GM20431 (cell line): Measurements from ENCODE around the gene HRAS.

ENCODE experiments used
- in situ Hi-C: fragments of 300-500 bp; cut with MseI, MboI; formaldehyde crosslinking; loops from one replicate; pipeline ENCODE4 v1.15.0; 2020; ENCODE audit warnings: low sequenced_read_pairs; ENCODE audit not compliant: unreplicated experiment

Gene HRAS

DNA sequence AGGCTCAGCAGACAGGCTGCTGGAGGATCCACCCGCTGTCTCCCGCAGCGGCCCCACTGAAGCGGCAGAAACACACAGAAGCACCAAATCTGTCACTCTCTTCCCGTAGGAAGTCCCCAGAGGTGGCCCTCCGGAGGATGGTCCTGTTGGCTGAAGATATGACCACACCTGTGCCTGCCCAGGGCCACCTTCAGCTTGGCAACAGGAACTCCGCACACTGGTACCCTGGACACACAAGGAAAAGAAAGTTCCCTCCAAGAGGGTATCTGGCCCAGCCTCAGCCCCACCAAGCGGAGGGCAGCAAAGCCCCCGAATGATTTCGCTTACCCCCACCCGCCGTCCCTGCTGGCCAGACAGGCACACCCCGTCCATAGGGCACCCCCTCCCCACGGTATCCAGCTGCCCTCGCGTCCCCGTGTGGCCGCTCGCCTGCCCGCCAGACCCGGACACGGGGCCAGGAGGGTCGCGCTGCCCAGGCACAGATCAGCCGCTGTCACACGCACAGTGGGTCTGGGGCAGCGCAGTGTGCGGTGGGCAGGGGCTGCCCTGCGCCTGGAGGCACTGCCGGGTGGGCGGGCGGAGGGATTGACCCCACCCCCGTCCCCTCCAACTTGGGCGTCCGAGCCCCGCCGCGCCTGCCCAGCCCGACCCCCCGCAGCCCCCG lies 32.4 kb upstream of the HRAS start:
- in situ Hi-C loops, result no loop called here

DNA sequence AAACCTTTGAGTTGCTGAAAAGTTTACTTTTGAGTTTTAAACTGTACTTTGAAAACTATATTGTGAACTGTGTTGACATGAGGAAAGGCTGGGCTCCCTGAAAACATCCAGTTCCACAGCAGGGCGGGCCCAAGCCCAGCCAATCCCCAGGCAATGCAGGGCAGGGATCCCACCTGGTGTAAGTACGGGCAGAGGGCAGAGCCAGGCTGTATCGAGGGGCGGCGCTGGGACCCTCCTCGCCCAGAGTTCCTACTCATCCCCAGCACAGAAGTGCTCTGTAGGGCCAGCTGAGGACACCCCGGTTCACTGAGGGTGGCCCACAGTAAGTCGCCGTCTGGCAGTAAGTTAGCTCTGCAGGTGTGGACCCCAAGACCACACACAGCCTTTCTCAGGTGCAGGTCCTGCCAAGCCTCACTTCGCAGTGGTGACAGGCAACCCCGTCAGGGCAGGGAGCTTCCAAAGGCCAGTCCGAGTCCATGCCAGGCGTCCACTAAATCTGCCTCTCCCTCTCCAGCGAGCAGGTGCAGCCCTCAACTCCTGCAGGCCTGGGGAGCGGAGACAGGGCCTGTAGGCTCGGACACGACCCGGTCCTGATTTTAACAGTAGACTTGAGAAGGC lies 31.7 kb upstream of the HRAS start:
- in situ Hi-C loops, result no loop called here

DNA sequence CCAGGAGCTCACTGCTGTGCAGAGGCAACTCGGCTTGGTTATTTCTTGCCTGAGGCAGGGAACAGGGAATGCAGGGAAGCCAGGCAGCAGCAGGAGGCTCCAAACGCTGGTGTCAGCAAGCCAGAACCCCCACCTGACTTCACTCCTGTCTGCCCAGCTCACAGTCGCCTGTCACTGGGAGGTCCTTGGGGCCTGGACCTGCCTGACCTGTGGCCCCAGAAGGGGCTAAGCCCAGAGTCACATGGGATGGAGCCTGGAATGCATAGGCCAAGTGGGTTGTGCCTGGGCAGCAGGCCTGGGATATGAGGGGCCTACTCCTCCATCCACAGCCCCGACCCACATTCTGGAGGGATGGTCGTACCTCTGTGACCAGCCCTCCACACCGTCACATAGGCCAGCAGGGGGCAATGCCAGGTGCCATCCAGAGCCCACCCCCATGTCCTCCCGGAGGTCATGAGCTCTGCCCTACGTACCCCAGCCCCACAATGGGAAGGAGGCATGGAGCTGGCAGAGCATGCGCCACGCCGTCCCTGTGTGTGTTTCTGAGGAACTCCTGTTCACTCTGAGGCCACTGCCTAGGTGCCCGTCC lies 30.6 kb upstream of the HRAS start:
- in situ Hi-C loops, result no loop called here

- in situ Hi-C loops, result no loop called here
These were observed 28.6 kb upstream of the HRAS start for GRCh38 chr11:563812-564578.

GRCh38 chr11:563066-563811 lies 27.9 kb upstream of the HRAS start:
- in situ Hi-C loops, result no loop called here

GRCh38 chr11:562046-562645 lies 26.8 kb upstream of the HRAS start:
- in situ Hi-C loops, result no loop called here

- in situ Hi-C loops, result no loop called here
These were observed 26.0 kb upstream of the HRAS start for GRCh38 chr11:561148-562003.

DNA sequence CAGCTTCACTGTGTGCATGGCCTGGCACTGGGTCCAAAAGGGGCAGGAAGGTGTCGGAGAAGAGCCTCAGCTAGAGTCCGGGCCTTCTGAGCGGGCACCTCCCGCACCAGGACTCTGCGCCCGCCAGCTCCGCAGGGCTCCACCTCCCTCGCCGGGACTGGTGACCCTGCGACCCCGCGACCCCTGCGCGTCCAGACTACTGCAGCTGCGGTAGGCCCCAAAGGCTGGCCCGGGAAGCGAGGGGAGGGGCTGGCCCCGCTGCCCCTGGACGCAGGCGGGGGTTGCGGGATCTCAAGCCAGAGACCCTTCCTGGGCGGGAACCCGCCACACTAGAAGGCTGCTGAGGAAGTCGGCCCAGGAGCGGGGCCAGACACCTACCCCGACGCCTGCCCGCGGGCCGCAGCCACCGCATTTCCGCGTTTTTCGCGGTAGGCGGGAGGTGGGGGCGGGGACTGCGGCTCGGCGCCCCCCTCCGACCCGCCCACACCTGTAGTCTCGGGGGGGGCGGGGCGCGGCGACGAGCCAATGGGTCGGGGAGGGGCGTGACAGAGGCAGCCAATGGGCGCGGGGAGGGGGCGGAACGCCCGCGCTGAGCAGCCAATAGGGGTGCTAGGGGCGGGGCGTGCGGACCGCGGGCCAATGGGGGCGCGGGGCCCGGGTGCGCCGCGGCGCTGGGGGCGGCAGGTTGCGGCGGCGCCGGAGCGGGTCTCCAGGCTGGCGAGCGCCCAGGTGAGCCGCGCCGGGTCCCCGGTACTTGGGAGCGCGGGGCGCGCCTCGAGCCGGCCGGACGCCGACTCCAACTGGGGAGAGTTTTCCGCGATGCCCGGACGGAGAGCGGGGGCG lies 25.1 kb upstream of the HRAS start, which contains the start of the genes LMNTD2 and RASSF7:
LMNTD2 (minus strand) TSS at position 434 of the 843 bp plus-strand sequence; CDS start at position 412, 22 bp downstream.
RASSF7 (plus strand) TSS at position 666 of the 843 bp plus-strand sequence. CDS start 799 bp downstream, outside the sequence.
- in situ Hi-C loops, result no loop called here

DNA sequence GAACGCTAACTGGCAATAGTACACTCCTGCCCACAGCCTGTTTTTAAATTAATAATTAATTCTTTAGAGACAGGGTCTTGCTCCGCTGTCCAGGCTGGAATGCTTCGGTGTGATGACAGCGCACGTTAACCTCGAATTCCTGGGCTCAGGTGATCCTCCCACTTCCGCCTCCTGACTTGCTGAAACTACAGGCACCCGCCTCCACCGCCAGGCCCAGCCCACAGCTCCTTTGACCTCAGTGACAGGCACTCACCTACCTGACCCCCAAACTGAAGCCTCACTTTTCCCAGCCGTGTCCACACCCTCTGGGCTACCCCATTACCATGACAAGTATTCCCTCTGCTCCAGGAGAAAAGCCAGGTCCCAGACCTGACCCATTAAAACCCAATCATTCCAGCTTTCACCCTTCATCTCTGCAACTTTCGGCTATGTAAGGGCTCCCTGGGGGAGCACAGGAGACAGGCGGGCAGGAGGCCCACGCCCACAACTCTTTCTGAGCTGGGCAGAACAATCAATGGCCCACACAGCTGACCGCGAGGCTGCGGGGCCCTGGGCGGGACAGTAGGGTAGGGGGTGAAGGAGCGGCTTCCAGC lies 24.4 kb upstream of the HRAS start:
- in situ Hi-C loops, result loop anchor here (10.0 kb wide), 1 partner anchor 165 kb away; no protein-coding TSS in a partner anchor

- in situ Hi-C loops, result loop anchor here (10.0 kb wide), 1 partner anchor 166 kb away; no protein-coding TSS in a partner anchor
These were observed 23.7 kb upstream of the HRAS start for GRCh38 chr11:559020-559620.

- in situ Hi-C loops, result loop anchor here (10.0 kb wide), 1 partner anchor 166 kb away; no protein-coding TSS in a partner anchor
These were observed 23.1 kb upstream of the HRAS start for GRCh38 chr11:558503-558902.

DNA sequence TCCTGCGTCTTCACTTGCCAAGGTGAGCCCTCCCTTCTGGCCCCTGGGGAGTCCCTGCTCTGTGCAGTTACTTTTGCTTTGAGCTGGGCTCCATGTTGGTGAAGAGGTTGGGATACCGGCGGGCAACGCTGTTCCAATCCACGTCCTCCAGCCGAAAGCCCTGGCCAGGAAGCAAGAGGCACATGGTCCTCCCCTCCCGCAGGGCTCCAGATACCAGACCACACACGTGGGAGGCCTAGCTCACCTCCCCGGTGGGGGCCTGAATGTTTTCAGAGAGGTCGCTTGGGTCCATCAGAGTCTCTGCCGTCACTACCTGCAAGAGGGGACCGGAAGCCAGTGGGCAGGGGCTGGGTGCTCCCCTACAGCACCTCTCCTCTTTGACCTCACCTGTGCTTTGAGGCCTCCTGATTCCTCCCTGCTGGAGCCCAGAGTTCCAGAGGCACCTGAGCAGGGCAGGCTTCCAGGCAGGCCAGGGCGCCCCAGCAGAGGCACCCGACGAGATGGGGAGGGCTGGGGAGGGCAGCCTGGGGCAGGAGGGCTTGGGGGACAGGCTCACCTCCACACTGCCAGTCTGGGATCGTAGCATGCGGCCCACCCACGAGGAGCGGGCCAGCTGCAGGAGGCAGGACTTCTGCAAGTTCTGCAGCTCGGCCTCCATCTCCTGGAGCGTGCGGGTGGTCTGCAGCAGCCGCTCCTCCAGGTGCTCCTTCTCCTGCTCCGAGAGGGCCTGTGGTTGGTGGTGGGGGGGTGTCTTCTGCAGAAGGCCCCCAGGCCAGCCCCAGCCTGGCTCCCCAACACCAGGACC lies 22.2 kb upstream of the HRAS start:
- in situ Hi-C loops, result loop anchor here (10.0 kb wide), 1 partner anchor 167 kb away; no protein-coding TSS in a partner anchor

GRCh38 chr11:556662-557256 lies 21.4 kb upstream of the HRAS start:
- in situ Hi-C loops, result loop anchor here (10.0 kb wide), 1 partner anchor 168 kb away; no protein-coding TSS in a partner anchor

DNA sequence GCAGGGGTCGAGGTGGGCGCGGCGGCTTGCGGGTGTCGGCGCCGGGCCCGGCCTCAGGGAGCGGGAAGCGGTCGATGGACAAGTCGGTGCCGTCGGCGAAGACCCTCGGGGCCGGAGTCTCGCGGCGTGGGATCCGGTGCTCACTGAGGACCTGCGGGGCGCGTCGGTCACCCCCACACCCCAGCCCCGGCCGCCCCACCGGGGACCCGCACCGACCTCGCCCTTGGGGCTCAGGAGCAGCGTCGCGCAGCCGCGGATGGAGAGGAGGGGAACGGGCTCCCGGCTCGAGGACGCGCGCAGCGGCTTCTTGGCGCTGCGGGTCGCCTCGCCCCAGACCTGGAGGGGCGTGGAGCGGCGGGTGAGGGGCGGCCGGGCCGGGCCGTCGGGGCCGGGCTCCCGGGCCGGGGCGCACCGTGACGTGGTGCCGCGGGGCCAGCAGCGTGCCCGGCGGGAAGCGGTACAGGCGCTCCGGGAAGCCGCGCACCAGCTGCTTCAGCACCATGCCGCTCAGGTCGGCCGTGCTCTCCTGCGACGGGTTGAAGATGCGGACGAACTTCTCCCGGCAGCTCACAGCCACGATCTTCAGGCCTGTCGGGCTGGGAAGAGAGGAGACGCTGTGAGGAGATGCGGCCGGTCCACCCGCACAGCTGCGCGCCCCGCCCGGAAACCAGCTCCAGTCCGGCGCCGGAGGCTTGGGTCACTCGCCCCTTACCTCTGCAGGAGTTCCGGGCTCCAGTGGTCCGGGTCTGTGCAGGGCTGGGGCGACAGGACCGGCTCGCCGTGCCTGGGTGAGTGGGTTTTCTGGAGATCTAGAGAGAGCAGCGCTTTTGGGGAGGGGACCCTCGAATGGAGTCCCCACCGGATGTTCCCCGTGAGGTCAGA lies 20.6 kb upstream of the HRAS start:
- in situ Hi-C loops, result loop anchor here (10.0 kb wide), 1 partner anchor 169 kb away; no protein-coding TSS in a partner anchor
